Stimulated activated CD8-positive, alpha-beta memory T cell treated with anti-CD3 and anti-CD28 coated beads, Interleukin-4, amount 100 ng/mL, for 48 hours (primary cell): ENCODE data around the gene HCFC2.
"Not testable (repeated sequence)": the region's sequence is repeated elsewhere in the genome, so short reads cannot be mapped to it uniquely, and the experiment has no call there.

ENCODE experiments used
- DNase-seq: peaks from one replicate; pipeline ENCODE4 v3.0.0-alpha.2; 2020

HCFC2 gene

GRCh38 chr12:104058802-104059201 lies 5.5 kb upstream of the HCFC2 start:
- DNase-seq, result no peak

GRCh38 chr12:104059963-104060362 lies 4.4 kb upstream of the HCFC2 start:
- DNase-seq, result no peak

GRCh38 chr12:104060791-104061190 lies 3.5 kb upstream of the HCFC2 start:
- DNase-seq, result no peak

GRCh38 chr12:104063712-104064030 lies 660 bp upstream of the HCFC2 start:
- no peak for DNase-seq

GRCh38 chr12:104064842-104065427 lies 604 bp downstream of the HCFC2 start:
- DNase-seq, result no peak

GRCh38 chr12:104072099-104072498 lies 7.8 kb downstream of the HCFC2 start:
- no peak for DNase-seq

- no peak for DNase-seq
These were observed 9.4 kb downstream of the HCFC2 start for GRCh38 chr12:104073699-104074098.

- no peak for DNase-seq
These were observed 14.7 kb downstream of the HCFC2 start for GRCh38 chr12:104079024-104079423.

- no peak for DNase-seq
These were observed 16.4 kb downstream of the HCFC2 start for GRCh38 chr12:104080764-104081163.

- peak; percentile 55 for DNase-seq
These were observed 19.6 kb downstream of the HCFC2 start for GRCh38 chr12:104083769-104084475.

- DNase-seq, result no peak
These were observed 26.4 kb downstream of the HCFC2 start for GRCh38 chr12:104090685-104091084.

- DNase-seq, result no peak
These were observed 26.8 kb downstream of the HCFC2 start for GRCh38 chr12:104091136-104091535.

GRCh38 chr12:104094284-104094683 lies 30.0 kb downstream of the HCFC2 start:
- DNase-seq, result no peak

GRCh38 chr12:104095289-104095688 lies 31.0 kb downstream of the HCFC2 start:
- no peak for DNase-seq

- no peak for DNase-seq
These were observed 33.6 kb downstream of the HCFC2 start for GRCh38 chr12:104097954-104098353.

GRCh38 chr12:104105461-104105860 lies 41.1 kb downstream of the HCFC2 start:
- DNase-seq, result no peak

GRCh38 chr12:104106965-104107364 lies 42.6 kb downstream of the HCFC2 start:
- no peak for DNase-seq

- peak; percentile 94 for DNase-seq
These were observed 44.6 kb downstream of the HCFC2 start for GRCh38 chr12:104108755-104109445.

GRCh38 chr12:104109446-104110271 lies 45.3 kb downstream of the HCFC2 start:
- DNase-seq, result no peak

- DNase-seq, result not testable (repeated sequence)
These were observed 50.7 kb downstream of the HCFC2 start for GRCh38 chr12:104114834-104115586.

- no peak for DNase-seq
These were observed 51.2 kb downstream of the HCFC2 start for GRCh38 chr12:104115587-104115975.

- DNase-seq, result no peak
These were observed 56.7 kb downstream of the HCFC2 start for GRCh38 chr12:104121001-104121400.

- no peak for DNase-seq
These were observed 58.0 kb downstream of the HCFC2 start for GRCh38 chr12:104122298-104122697.
